Heart left ventricle (tissue), 16 donors: ENCODE results near the gene MAGI1. TPM values are rescaled to one million over a fixed set of nuclear protein-coding genes. Genes with fewer than 3 reads are reported as not detected.

Experiments used
- ATAC-seq, 4 donors: fragments of 200-7000 bp; cut with Tn5 transposase; one replicate each; pipeline ENCODE4 v1.9.1; 2020 to 2022; ENCODE audit warnings: moderate library complexity in 4 of 4, mild to moderate bottlenecking in 3 of 4, moderate number of reproducible peaks in 1 of 4
- DNase-seq, 5 donors: peaks; one replicate each; pipeline ENCODE4 v3.0.0-alpha.2; 2020
- H3K27ac ChIP-seq, 12 donors: fragments of 200-600 bp; sonication (generic) in 4 of 12; one replicate each; pipeline versions ENCODE4 v1.5.0 to v1.8.0; 2016 to 2022; ENCODE audit warnings: mild to moderate bottlenecking in 2 of 12
- H3K27me3 ChIP-seq, 9 donors: fragments of 200-600 bp; sonication (generic) in 2 of 9; one replicate each; pipeline versions ENCODE4 v1.5.1 to v1.8.0; 2016 to 2022; ENCODE audit warnings: mild to moderate bottlenecking in 3 of 9
- H3K36me3 ChIP-seq, 9 donors: fragments of 200-600 bp; sonication (generic) in 2 of 9; one replicate each; pipeline versions ENCODE4 v1.5.0 to v1.8.0; 2018 to 2022; ENCODE audit warnings: mild to moderate bottlenecking in 2 of 9
- H3K4me1 ChIP-seq, 12 donors: fragments of 200-600 bp; sonication (generic) in 4 of 12; one replicate each; pipeline versions ENCODE4 v1.5.0 to v1.8.0; 2016 to 2022; ENCODE audit warnings: mild to moderate bottlenecking in 3 of 12
- H3K4me3 ChIP-seq, 12 donors: fragments of 200-600 bp; sonication (generic) in 4 of 12; one replicate each; pipeline versions ENCODE4 v1.5.0 to v1.8.0; 2017 to 2022; ENCODE audit warnings: mild to moderate bottlenecking in 9 of 12, moderate library complexity in 4 of 12
- H3K9me3 ChIP-seq, 12 donors: fragments of 200-600 bp; sonication (generic) in 4 of 12; one replicate each; pipeline versions ENCODE4 v1.5.0 to v1.8.0; 2016 to 2022; ENCODE audit warnings: mild to moderate bottlenecking in 1 of 12
- CTCF ChIP-seq, 12 donors: fragments of 200-600 bp; sonication (generic) in 4 of 12; IDR thresholded peaks; one replicate each; pipeline versions ENCODE4 v1.5.0 to v1.8.0; 2018 to 2022; ENCODE audit warnings: antibody characterized with exemption in 12 of 12, mild to moderate bottlenecking in 5 of 12
- POLR2A ChIP-seq, 2 donors: fragments of 450-650 bp; IDR thresholded peaks; one replicate each; pipeline ENCODE4 v1.6.1; 2017; ENCODE audit warnings: antibody characterized with exemption in 2 of 2, mild to moderate bottlenecking in 2 of 2, moderate library complexity in 2 of 2
- WGBS, 4 donors: extraction: QIAGEN DNeasy Blood & Tissue Kit in 2 of 4; methylation state at CpG; one replicate each; pipeline versions ENCODE4 v1.1.5 to v1.1.7; 2013 to 2018; 5-methylcytosine and 5-hydroxymethylcytosine counted together
- intact Hi-C, 10 donors: fragments of 100-400 bp; cut with DNase I; formaldehyde crosslinking; loops; one replicate each; pipeline versions ENCODE4 v1.11.1 to v1.14.2; 2022
- polyA plus RNA-seq, 2 donors: library from polyadenylated mRNA; stranded (reverse); fragments of 200-250 nt; gene quantifications; one replicate each; pipeline ENCODE4 v1.2.3, GENCODE V29; 2013
- total RNA-seq, 9 donors: library from RNA; depleted of rRNA in 2 of 9; stranded (reverse); fragments of >200 nt in 2 of 9; fragmentation: NEBNext Ultra II Directional in 3 of 9; extraction: Animal tissue kit (Norgen Biotek cat#: 25700) in 3 of 9; gene quantifications; one replicate each; pipeline versions ENCODE4 v1.1.0 to v1.2.4, GENCODE V29; 2016 to 2023
- donor health status: ischemic (EF 13 %, LVEDD 7.1; RV severe dilation, severe dysfunction).
- donor health status: healthy with polysubstance abuse.
- donor health status: DM: no; HTN: yes; CAD: no.
- donor health status: DM: no; HTN: no; CAD: no.
- donor health status: ischemic (EF 25% LVEDD 6.9; RV normal size, moderate dysfunction).
- donor health status: ischemic (EF 25% LVEDD 5.7; RV mildly dilated, moderate dysfunction).
- donor health status: healthy.
- donor health status: DM: yes; HTN: yes; CAD: no.
- donor health status: ischemic (EF 35%, LVEDD 5.7; RV mildly dilated, moderate dysfunction).
- donor health status: nonischemic (EF 11% LVEDD 7.7; RV severe dilation, severe dysfunction).
- donor health status: DM: yes; HTN: yes; CAD: no.
- donor health status: PGD.
- donor health status: ischemic (EF 29% LVEDD 5.4; RV normal size, mild dysfunction).
- donor health status: nonischemic (EF 23%, LVEDD 6.1; RV moderate dilation, normal function).

The MAGI1 gene
- total and polyA plus RNA-seq, 11 donors, result 18.5 to 52.1 (median 31.4) TPM

DNA sequence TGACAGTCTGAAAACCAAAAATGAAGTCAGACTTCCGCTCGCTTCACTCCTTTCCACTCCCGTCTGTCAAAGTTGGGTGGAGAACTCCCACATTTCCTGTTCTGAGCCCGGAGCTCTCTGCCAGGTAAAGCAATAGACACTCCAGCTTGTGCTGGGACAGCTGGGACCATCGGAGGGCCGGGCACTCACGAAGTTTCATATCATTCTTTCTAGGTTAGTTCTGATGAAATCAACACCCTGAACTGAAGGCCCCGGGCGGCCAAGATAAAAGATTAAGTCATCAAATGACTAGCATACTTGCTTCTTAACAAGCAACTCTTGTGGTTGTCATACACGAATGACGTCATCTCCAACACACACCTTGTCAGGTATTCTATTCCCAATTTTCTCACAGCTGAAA is 42.1 kb downstream of the MAGI1 start:
- peak overlapping the region in 1 of 12 donors; percentile 1 for H3K27ac ChIP-seq
- intact Hi-C loops, result loop anchor here in 1 of 10 donors (5.0 kb wide), 1 partner anchor 34 kb away; no protein-coding TSS in a partner anchor
- no peak overlapping the region for H3K4me3 ChIP-seq
- TF ChIP-seq CTCF (IDR thresholded peaks at IDR 0.05), result no peak
- no peak for TF ChIP-seq POLR2A (IDR thresholded peaks at IDR 0.05)
- DNase-seq, result peak in 2 of 5 donors; percentile 37 to 43
- H3K4me1 ChIP-seq, result peaks cover 0 to 71% (median 36%) of the 10 kb centered on the region in 12 donors
- H3K36me3 ChIP-seq, result no peaks in the 10 kb centered on the region
- ATAC-seq, result peak in 3 of 4 donors; percentile 41 to 65 (median 52)
- no peaks in the 10 kb centered on the region for H3K9me3 ChIP-seq
- H3K27me3 ChIP-seq, result no peaks in the 10 kb centered on the region
- WGBS, 4 donors, result 30 to 35% (median 32%) methylated on average over 11 of the region's 11 CpGs

DNA sequence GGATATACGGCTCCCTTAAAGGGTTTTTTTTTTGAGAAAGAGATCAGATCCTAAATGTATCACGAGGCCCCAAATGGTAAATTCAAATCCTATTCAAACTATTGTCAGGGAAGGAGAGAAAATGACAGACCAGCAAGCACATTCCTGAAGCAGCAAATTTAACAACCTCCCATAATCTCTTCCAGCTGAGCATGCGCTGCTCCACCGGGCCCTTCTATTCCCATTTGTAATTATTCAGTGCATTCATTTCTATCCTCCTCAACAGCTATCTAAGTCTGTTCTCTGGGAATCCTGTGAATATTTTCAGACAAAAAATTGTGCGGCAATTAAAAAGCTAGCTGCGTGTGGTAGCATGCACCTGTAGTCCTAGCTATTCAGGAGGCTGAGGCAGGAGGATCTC is 43.2 kb downstream of the MAGI1 start:
- Histone ChIP-seq H3K4me1 (peaks cover 0 to 68% (median 36%) of the 10 kb centered on the region in 12 donors), H3K27ac (no peak overlapping the region), H3K4me3 (no peak overlapping the region), H3K27me3 (no peaks in the 10 kb centered on the region), H3K9me3 (no peaks in the 10 kb centered on the region), H3K36me3 (no peaks in the 10 kb centered on the region)
- intact Hi-C loops, result loop anchor here in 1 of 10 donors (5.0 kb wide), 1 partner anchor 33 kb away; no protein-coding TSS in a partner anchor
- TF ChIP-seq CTCF (IDR thresholded peaks at IDR 0.05) (no peak), POLR2A (IDR thresholded peaks at IDR 0.05) (no peak)
- no peak for DNase-seq
- ATAC-seq, result no peak
- 82 to 88% (median 84%) methylated on average over 6 of the region's 6 CpGs for WGBS, 4 donors

DNA sequence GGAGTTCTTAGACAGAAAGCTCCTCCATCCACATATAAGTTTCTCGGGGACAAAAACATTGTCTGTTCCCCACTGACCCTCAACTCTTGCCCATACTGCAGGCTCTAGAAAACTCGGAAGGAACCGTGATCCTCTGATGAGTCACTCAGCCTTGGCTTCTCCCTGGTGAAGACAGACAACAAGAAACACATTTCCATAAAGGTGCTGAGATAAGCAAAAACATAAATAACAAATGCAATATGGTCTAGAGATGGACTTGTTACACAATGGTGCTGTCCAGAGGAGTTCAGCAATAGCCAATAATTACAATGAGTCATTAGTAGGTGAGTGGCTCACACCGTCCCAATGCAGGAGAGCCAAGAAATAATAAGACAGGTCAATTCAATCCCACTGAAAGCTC is 43.7 kb downstream of the MAGI1 start:
- WGBS, 4 donors, result 65 to 76% (median 70%) methylated on average over 4 of the region's 4 CpGs
- peak in 1 of 4 donors; percentile 13 for ATAC-seq

More for the DNA sequence above, 43.7 kb downstream of the MAGI1 start:
- TF ChIP-seq CTCF (IDR thresholded peaks at IDR 0.05) (no peak), POLR2A (IDR thresholded peaks at IDR 0.05) (no peak)
- no peak for DNase-seq
- H3K4me1 ChIP-seq, result peaks cover 0 to 63% (median 35%) of the 10 kb centered on the region in 12 donors
- no peak overlapping the region for H3K4me3 ChIP-seq
- no peaks in the 10 kb centered on the region for H3K27me3 ChIP-seq
- no peak overlapping the region for H3K27ac ChIP-seq
- intact Hi-C loops, result loop anchor here in 1 of 10 donors (5.0 kb wide), 1 partner anchor 33 kb away; no protein-coding TSS in a partner anchor
- no peaks in the 10 kb centered on the region for H3K36me3 ChIP-seq
- no peaks in the 10 kb centered on the region for H3K9me3 ChIP-seq
